Loucy (cell line): ENCODE data around the gene TXLNG.

Experiments
- H2AFZ ChIP-seq: fragments of 200-600 bp; sonication (generic); 2 replicates; pipeline ENCODE4 v1.6.0; 2016; ENCODE audit warnings: antibody characterized with exemption, mild to moderate bottlenecking, low read length, moderate library complexity
- H3F3A ChIP-seq: fragments of 200-600 bp; 2 replicates; pipeline ENCODE4 v1.6.0; 2016; ENCODE audit warnings: antibody characterized with exemption, low read depth, mild to moderate bottlenecking
- H3K27me3 ChIP-seq: fragments of 200-600 bp; sonication (generic); 2 replicates; pipeline ENCODE4 v1.6.1; 2014; ENCODE audit warnings: low read length, mild to moderate bottlenecking; ENCODE audit not compliant: insufficient read depth, poor library complexity, severe bottlenecking
- H3K36me3 ChIP-seq: fragments of 200-600 bp; sonication (generic); 2 replicates; pipeline ENCODE4 v1.6.1; 2016; ENCODE audit warnings: low read length; ENCODE audit not compliant: insufficient read depth
- H3K4me1 ChIP-seq: fragments of 200-600 bp; sonication (generic); 2 replicates; pipeline ENCODE4 v1.5.1; 2014; ENCODE audit warnings: low read length, mild to moderate bottlenecking; ENCODE audit not compliant: insufficient read depth, poor library complexity, severe bottlenecking
- H3K4me2 ChIP-seq: fragments of 200-600 bp; sonication (generic); 2 replicates; pipeline ENCODE4 v1.6.0; 2014; ENCODE audit warnings: antibody characterized with exemption, low read length, low read depth, mild to moderate bottlenecking; ENCODE audit not compliant: poor library complexity, severe bottlenecking
- H3K4me3 ChIP-seq: fragments of 200-600 bp; sonication (generic); 2 replicates; pipeline ENCODE4 v1.5.1; 2014; ENCODE audit warnings: low read length, mild to moderate bottlenecking, mixed read lengths; ENCODE audit not compliant: poor library complexity, severe bottlenecking
- H3K79me2 ChIP-seq: fragments of 200-600 bp; sonication (generic); 2 replicates; pipeline ENCODE4 v1.6.1; 2014; ENCODE audit warnings: low read length; ENCODE audit not compliant: insufficient read depth
- H3K9ac ChIP-seq: fragments of 200-600 bp; sonication (generic); 2 replicates; pipeline ENCODE4 v1.6.0; 2014; ENCODE audit warnings: mild to moderate bottlenecking, low read depth, low read length, moderate library complexity; ENCODE audit not compliant: poor library complexity, severe bottlenecking
- H3K9me2 ChIP-seq: fragments of 200-600 bp; sonication (generic); replicated peaks from 2 replicates; pipeline ENCODE4 v1.6.1; 2016; ENCODE audit warnings: low read depth, low read length, mixed read lengths
- H3K9me3 ChIP-seq: fragments of 200-600 bp; sonication (generic); 2 replicates; pipeline ENCODE4 v1.6.1; 2014; ENCODE audit warnings: mild to moderate bottlenecking, antibody characterized with exemption, low read length, low read depth; ENCODE audit not compliant: insufficient read depth
- H4K20me1 ChIP-seq: fragments of 200-600 bp; sonication (generic); 2 replicates; pipeline ENCODE4 v1.6.0; 2014; ENCODE audit warnings: antibody characterized with exemption, low read length, mild to moderate bottlenecking; ENCODE audit not compliant: insufficient read depth, poor library complexity, severe bottlenecking
- EZH2phosphoT487 ChIP-seq: fragments of 200-600 bp; IDR thresholded peaks from 2 replicates; pipeline ENCODE4 v1.6.1; 2018; ENCODE audit warnings: antibody characterized with exemption, mild to moderate bottlenecking, moderate library complexity, borderline replicate concordance
- TF ChIP-seq, protein P1 (sequence below): fragments of 200-600 bp; sonication (generic); conservative IDR thresholded peaks from 2 replicates; pipeline ENCODE4 v1.5.1; 2014; ENCODE audit warnings: mild to moderate bottlenecking, antibody characterized with exemption, low read length

Gene TXLNG

DNA sequence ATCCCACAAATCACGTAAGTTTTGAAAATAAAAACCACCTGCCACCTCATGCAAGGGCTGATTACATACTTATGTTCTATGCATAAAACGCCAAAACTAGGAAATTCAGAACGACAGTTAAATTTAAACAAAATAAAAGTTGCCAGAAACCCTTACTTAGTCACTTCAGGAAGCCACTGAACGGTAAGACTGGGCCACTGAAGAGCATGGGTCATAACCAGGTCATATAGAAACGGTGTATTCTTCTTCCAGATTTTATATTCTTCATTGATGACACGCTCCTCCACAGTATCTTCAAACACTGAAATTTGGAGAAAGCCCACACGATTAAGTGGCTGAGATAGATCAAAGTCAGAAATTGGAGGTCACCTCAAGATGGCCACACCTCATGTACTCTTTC, 82.7 kb downstream of the TXLNG start:
- peaks cover 13% of the 10 kb centered on the region for H3K4me1 ChIP-seq
- H3K4me3 ChIP-seq, result peak overlapping the region; percentile 89
- no peak overlapping the region for H2AFZ ChIP-seq

DNA sequence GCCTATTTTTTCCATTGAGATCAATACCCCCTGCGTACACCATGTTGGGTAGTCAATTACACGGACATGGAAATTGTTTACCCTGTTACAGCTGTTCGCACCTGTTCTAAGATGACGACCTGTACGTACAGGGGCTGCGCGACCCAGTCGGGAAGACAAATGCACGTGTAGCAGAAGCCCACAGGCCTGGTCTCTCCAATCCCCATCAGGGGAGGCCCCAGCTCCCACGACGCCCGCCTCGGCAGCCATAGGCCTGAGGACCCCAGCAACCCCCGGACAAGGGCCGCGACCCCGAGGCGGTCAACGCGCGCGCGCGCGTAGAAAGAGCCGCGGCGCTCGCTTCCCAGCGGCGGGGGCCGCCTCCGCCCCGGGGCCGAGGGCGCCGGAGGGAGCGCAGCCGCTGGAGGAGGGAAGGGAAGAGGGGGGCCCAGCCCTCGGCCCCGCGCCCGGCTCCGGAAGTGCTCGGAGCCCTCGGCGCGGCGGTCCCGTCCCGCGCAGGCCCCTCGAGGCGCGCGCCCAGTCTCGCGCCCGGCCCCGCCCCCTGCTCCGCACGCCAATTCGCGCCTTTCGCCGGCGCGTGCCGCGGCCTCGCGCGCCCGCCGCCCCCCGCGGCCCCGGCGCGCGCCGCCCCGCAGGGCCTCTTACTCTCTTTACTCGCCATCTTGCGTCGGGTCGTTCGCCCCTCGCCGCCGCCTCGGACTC, 83.3 kb downstream of the TXLNG start:
- peaks cover 13% of the 10 kb centered on the region for H3K4me1 ChIP-seq
- H3K79me2 ChIP-seq, result peaks cover 49% of the 10 kb centered on the region
- H3F3A ChIP-seq, result no peaks in the 10 kb centered on the region
- no peaks in the 10 kb centered on the region for H3K9me3 ChIP-seq
- H3K36me3 ChIP-seq, result 0 out of 2 replicates have a peak, but pooled peaks cover 4% of the 10 kb centered on the region
- H2AFZ ChIP-seq, result peak overlapping the region; percentile 70; the same call in 1 of the 2 replicates
- peak overlapping the region; percentile 89 for H3K4me3 ChIP-seq
- no peaks in the 10 kb centered on the region for H3K27me3 ChIP-seq
- peak overlapping the region; percentile 90 for H3K4me2 ChIP-seq
- H4K20me1 ChIP-seq, result peaks cover 43% of the 10 kb centered on the region
- H3K9me2 ChIP-seq, result no peaks in the 10 kb centered on the region
- TF ChIP-seq, protein P1, sequence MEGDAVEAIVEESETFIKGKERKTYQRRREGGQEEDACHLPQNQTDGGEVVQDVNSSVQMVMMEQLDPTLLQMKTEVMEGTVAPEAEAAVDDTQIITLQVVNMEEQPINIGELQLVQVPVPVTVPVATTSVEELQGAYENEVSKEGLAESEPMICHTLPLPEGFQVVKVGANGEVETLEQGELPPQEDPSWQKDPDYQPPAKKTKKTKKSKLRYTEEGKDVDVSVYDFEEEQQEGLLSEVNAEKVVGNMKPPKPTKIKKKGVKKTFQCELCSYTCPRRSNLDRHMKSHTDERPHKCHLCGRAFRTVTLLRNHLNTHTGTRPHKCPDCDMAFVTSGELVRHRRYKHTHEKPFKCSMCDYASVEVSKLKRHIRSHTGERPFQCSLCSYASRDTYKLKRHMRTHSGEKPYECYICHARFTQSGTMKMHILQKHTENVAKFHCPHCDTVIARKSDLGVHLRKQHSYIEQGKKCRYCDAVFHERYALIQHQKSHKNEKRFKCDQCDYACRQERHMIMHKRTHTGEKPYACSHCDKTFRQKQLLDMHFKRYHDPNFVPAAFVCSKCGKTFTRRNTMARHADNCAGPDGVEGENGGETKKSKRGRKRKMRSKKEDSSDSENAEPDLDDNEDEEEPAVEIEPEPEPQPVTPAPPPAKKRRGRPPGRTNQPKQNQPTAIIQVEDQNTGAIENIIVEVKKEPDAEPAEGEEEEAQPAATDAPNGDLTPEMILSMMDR, result no peak
- no peak for TF ChIP-seq EZH2phosphoT487
- peak overlapping the region; percentile 89 for H3K9ac ChIP-seq

More for the DNA sequence above, 82.7 kb downstream of the TXLNG start:
- Histone ChIP-seq H3K9me3 (no peaks in the 10 kb centered on the region), H3K9me2 (no peaks in the 10 kb centered on the region), H3K4me2 (peak overlapping the region; percentile 90), H3K27me3 (no peaks in the 10 kb centered on the region), H4K20me1 (peaks cover 48% of the 10 kb centered on the region), H3K79me2 (peaks cover 55% of the 10 kb centered on the region), H3K9ac (peak overlapping the region; percentile 85), H3F3A (no peaks in the 10 kb centered on the region), H3K36me3 (0 out of 2 replicates have a peak, but pooled peaks cover 4% of the 10 kb centered on the region)
- TF ChIP-seq, protein P1, result no peak
- TF ChIP-seq EZH2phosphoT487, result no peak

DNA sequence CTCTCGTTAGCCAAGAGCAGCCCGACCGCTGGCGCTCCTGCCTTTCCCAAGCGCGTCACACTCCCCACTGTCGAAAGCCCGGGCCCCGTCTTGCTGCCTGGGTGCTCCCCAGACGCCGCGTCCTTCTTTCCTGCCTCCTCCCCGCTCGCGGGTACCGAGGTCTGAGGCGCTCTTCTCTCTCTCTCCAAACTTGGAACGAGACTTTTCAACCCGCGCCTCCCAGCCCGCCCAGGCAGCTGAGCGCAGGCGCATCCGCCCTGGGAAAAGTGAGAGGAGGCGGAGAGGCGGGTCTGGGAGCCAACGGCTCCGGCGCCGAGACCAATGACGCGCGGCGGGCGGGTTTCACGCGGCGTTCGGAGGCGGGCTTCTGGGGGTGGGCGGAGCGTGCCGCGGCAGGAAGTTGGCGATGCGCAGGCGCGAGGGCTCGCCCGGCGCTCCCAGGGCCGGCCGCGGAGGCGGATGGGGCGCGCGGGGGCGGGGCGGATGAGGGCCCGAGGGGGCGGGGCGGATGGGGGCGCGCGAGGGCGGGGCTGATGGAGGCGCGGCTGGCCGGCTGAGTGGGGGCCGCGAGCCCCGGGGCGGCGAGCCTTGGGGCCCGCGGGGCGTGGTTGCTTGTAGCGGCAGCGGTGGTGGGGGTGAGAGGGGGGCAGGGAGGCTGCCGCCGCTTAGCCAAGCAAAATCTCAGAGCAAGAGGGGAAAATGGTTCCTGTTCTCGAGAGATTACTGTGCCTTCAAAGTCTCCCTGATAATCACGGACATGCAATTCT, 84.0 kb downstream of the TXLNG start, which contains the start of gene RBBP7:
Gene RBBP7, minus strand, starts transcription at position 268 of the 767 bp plus-strand sequence. CDS start 309 bp downstream, outside the sequence.
- H3K4me3 ChIP-seq, result peak within 1 kb of the TSS; percentile 89
- TF ChIP-seq, protein P1, result no peak
- no peak for TF ChIP-seq EZH2phosphoT487
- H3K79me2 ChIP-seq, result peaks cover 42% of the 10 kb centered on the region
- no peaks in the 10 kb centered on the region for H3K9me3 ChIP-seq
- H3K4me1 ChIP-seq, result peaks cover 12% of the 10 kb centered on the region
- H3K9me2 ChIP-seq, result no peaks in the 10 kb centered on the region
- no peaks in the 10 kb centered on the region for H3K27me3 ChIP-seq
- H3K4me2 ChIP-seq, result peak within 1 kb of the TSS; percentile 90
- peak within 1 kb of the TSS; percentile 88 for H2AFZ ChIP-seq
- no peaks in the 10 kb centered on the region for H3F3A ChIP-seq
- 0 out of 2 replicates have a peak, but pooled peaks cover 4% of the 10 kb centered on the region for H3K36me3 ChIP-seq
- peak within 1 kb of the TSS; percentile 89 for H3K9ac ChIP-seq
- peaks cover 36% of the 10 kb centered on the region for H4K20me1 ChIP-seq
